ENCODE data around the gene C6orf15. TPM values are rescaled to one million over a fixed set of nuclear protein-coding genes. Genes with fewer than 3 reads are reported as not detected.

C6orf15 gene
- total and polyA plus RNA-seq, 7 donors, result not detected

DNA sequence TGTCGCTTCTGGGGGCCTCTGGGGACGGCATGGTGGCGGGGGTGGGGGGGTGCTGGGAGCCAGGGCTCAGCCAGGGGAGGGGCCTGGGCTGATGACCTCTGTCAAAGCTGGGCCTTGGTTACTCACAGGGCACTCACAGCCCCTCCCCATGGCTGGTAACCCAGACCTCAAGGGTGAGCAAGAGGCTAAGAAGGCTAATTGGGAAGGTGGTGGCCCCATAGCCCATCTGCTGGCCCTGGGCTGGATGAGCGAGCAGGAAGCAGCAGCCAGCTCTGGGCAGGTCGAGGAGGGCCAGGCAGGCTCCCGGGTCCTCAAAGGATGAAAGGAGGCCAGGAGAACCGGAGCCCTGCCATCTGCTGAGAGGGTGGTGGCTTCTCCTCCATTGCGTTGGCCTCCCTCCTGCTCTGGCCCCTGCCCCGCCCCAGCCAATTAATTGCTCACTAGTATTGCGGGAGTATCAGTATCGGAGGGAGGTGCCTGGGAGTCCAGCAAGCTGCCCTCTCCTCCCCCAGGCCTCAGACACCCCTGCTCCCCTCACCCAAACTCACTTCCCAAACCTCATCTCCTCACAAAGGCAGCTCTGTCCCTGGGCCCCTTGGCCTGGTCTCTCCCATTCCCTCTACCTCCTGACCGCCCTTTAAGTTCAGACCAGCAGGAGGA lies 8.9 kb upstream of the C6orf15 start:
- DNase-seq, result no peak
- TF ChIP-seq POLR2AphosphoS5 (IDR thresholded peaks at IDR 0.05) (no peak), EP300 (IDR thresholded peaks at IDR 0.05) (no peak), POLR2A (IDR thresholded peaks at IDR 0.05) (no peak)
- TF ChIP-seq, protein P1, sequence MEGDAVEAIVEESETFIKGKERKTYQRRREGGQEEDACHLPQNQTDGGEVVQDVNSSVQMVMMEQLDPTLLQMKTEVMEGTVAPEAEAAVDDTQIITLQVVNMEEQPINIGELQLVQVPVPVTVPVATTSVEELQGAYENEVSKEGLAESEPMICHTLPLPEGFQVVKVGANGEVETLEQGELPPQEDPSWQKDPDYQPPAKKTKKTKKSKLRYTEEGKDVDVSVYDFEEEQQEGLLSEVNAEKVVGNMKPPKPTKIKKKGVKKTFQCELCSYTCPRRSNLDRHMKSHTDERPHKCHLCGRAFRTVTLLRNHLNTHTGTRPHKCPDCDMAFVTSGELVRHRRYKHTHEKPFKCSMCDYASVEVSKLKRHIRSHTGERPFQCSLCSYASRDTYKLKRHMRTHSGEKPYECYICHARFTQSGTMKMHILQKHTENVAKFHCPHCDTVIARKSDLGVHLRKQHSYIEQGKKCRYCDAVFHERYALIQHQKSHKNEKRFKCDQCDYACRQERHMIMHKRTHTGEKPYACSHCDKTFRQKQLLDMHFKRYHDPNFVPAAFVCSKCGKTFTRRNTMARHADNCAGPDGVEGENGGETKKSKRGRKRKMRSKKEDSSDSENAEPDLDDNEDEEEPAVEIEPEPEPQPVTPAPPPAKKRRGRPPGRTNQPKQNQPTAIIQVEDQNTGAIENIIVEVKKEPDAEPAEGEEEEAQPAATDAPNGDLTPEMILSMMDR (IDR thresholded peaks at IDR 0.05), result no peak
- intact Hi-C loops (cut with DNase I), result no loop called here
- no peaks in the 10 kb centered on the region for H3K27me3 ChIP-seq
- H3K36me3 ChIP-seq, result no peaks in the 10 kb centered on the region
- WGBS, 2 donors, result 80 to 92% methylated on average over 12 of the region's 12 CpGs
- peak overlapping the region in 1 of 4 donors; percentile 56 for H3K27ac ChIP-seq
- peaks cover 0 to 41% (median 30%) of the 10 kb centered on the region in 4 donors for H3K4me1 ChIP-seq
- no peaks in the 10 kb centered on the region for H3K9me3 ChIP-seq
- H3K4me3 ChIP-seq, result no peak overlapping the region

DNA sequence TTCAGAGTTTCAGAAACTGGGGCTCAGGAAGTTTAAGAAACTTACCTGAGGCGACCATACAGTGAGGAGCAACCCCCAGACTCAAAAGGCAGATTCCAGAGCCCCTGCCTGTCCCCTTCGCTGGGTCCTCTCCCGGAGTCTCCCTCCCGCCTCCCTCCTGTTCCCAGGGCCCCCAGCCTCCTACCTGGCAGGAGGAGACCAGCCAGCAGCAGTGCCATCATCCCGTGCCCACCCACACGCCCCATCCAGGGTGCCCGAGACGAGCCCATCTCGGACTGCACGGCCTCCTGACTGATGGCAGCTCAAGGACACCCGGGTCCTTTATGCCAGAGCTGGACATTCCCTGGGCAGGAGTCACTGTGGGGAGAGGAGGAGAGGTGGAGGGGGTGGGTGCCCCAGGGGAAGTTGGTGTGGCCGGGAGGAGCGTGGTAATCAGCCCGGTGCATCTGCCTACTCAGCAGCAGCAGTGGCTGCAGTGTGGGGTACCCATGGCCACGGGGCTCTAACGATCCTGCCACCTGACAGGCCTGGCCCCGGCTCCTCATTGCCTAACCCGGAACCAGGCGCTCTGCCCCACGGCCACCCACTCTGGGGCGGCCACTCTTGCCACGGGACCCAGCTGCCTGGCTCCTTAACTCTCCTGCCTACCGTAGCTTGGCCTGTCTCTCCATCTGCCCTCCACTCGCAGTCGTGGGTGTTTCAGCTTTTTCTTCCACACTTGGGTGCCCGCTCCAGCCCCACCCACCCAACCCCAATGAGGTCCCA lies 8.0 kb upstream of the C6orf15 start, which contains the start of gene CDSN:
TSS of gene CDSN (minus strand) at position 296 of the 765 bp plus-strand sequence. CDS start at position 269, 27 bp downstream.
- Histone ChIP-seq H3K4me1 (peaks cover 0 to 50% (median 34%) of the 10 kb centered on the region in 4 donors), H3K9me3 (no peaks in the 10 kb centered on the region), H3K27ac (no peak within 1 kb of the TSS), H3K36me3 (no peaks in the 10 kb centered on the region), H3K4me3 (no peak within 1 kb of the TSS), H3K27me3 (no peaks in the 10 kb centered on the region)
- DNase-seq, result no peak
- 86 to 87% methylated on average over 26 of the region's 26 CpGs for WGBS, 2 donors
- TF ChIP-seq, protein P1 (IDR thresholded peaks at IDR 0.05), result no peak
- no peak for TF ChIP-seq POLR2AphosphoS5 (IDR thresholded peaks at IDR 0.05)
- TF ChIP-seq POLR2A (IDR thresholded peaks at IDR 0.05), result no peak
- TF ChIP-seq EP300 (IDR thresholded peaks at IDR 0.05), result no peak
- intact Hi-C loops (cut with DNase I), result no loop called here

DNA sequence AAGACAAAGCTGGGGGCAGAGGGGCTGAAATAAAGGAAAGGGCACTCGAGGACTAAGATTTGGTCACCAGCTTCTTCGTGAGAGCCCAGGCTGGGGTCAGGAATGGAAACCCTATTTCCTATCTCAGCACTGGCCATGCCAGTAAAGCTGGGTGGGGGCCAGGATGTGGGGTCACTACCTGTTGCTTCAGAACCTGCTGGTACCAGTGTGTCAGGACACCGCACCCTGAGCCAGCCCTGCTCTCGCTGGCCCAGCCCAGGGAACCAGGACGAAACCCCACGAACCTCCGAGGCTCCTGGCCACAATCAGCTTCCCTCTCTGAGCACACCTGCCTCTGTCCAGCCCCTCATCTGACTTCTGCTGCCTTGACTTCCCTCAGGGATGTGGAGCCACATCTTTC lies 5.8 kb upstream of the C6orf15 start:
- no peak for TF ChIP-seq EP300 (IDR thresholded peaks at IDR 0.05)
- no peak for TF ChIP-seq POLR2AphosphoS5 (IDR thresholded peaks at IDR 0.05)
- TF ChIP-seq, protein P1 (IDR thresholded peaks at IDR 0.05), result no peak
- TF ChIP-seq POLR2A (IDR thresholded peaks at IDR 0.05), result no peak
- no peak overlapping the region for H3K27ac ChIP-seq
- intact Hi-C loops (cut with DNase I), result no loop called here
- H3K4me3 ChIP-seq, result no peak overlapping the region
- no peaks in the 10 kb centered on the region for H3K36me3 ChIP-seq
- peaks cover 0 to 56% (median 45%) of the 10 kb centered on the region in 4 donors for H3K4me1 ChIP-seq
- no peak for DNase-seq
- H3K27me3 ChIP-seq, result no peaks in the 10 kb centered on the region
- WGBS, 2 donors, result 80 to 90% methylated on average over 7 of the region's 7 CpGs
- no peaks in the 10 kb centered on the region for H3K9me3 ChIP-seq

DNA sequence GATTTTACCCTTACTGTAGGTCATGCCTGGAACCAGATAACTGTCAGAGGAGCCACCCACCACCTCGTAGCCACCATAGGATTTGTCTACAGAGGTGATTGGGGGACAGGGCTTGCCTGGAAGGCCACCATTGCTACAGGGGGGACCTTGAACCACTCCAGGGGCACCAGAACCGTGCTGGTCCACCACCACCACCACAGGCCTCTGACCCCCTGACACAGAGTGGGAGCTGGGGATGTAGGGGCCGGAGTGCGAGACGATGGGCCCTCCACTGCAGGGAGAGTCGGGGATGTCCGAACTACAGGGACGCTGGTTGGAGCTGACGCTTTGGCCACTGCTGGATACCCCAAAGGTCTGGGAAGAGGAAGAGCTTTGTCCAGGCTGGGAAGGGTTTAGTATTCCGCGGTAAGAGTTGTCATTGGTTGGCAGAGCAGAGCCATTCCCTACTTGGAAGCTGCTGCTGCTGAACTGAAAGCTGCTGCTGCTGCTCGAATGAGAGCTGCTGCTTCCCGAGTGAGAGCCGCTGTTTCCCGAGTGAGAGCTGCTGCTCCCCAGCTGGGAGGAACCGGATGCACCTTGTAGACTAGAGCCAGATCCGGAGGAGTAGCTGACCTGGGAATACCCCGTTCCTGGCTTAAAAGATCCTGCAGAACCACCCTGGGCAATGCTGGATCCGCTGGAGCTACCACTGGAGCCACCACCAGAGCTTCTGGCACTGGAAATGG lies 4.4 kb upstream of the C6orf15 start:
- no peaks in the 10 kb centered on the region for H3K27me3 ChIP-seq
- H3K36me3 ChIP-seq, result no peaks in the 10 kb centered on the region
- H3K9me3 ChIP-seq, result no peaks in the 10 kb centered on the region
- intact Hi-C loops (cut with DNase I), result no loop called here
- DNase-seq, result no peak
- peak overlapping the region in 3 of 4 donors; percentile 19 to 36 (median 30) for H3K4me3 ChIP-seq
- peak in 2 of 4 donors; percentile 16 to 49 for TF ChIP-seq POLR2AphosphoS5 (IDR thresholded peaks at IDR 0.05)
- TF ChIP-seq EP300 (IDR thresholded peaks at IDR 0.05), result no peak
- WGBS, 2 donors, result 83 to 89% methylated on average over 19 of the region's 19 CpGs
- peaks cover 0 to 43% (median 32%) of the 10 kb centered on the region in 4 donors for H3K4me1 ChIP-seq
- peak overlapping the region in 3 of 4 donors; percentile 59 to 63 (median 60) for H3K27ac ChIP-seq

Measured in sigmoid colon (tissue), 7 donors.